ENCODE measurements around the gene CSRNP3. TPM values are rescaled to one million over a fixed set of nuclear protein-coding genes. Genes with fewer than 3 reads are reported as not detected.

Gene CSRNP3
- total RNA-seq, 4 donors from 2014 or later: 0.37 to 11.1 (median 3.2) TPM

DNA sequence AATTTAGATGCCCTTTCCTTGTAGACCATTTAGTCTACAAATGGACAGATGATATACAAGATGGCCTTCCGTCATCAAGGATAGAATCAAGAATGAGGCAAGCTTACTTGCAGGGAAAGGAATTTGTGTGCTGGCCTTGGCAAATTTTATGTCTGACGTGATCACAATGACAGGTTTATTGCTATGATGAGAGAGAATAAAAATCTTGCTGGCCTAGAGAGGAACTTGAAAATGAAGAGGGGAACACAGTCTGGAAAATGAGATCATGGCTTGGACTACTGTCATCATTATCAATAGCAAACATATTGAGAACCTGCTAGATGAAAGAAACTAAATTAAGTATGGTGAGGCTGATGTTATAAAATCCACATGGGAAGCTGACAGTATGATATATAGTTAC is 66.0 kb downstream of the CSRNP3 start:
- in situ Hi-C loops (cut with MboI; ENCODE audit: low pct_ligation_motif_present in 1 of 4, low pct_unique_long_range_greater_than_20kb in 1 of 4, low sequenced_read_pairs in 3 of 4): no loop called here
- Histone ChIP-seq H3K4me3 (no peak overlapping the region), H3K36me3 (no peaks in the 10 kb centered on the region), H3K4me1 (no peaks in the 10 kb centered on the region), H3K27ac (no peak overlapping the region), H3K27me3 (no peaks in the 10 kb centered on the region), H3K9me3 (no peaks in the 10 kb centered on the region)
- WGBS, 2 donors (ENCODE audit: low coverage in 1 of 2): 54 to 68% methylated on average over 2 of the region's 2 CpGs
- no peak for DNase-seq
- no peak for TF ChIP-seq EP300 (IDR thresholded peaks at IDR 0.05; ENCODE audit: low read depth)
- TF ChIP-seq, protein P1, sequence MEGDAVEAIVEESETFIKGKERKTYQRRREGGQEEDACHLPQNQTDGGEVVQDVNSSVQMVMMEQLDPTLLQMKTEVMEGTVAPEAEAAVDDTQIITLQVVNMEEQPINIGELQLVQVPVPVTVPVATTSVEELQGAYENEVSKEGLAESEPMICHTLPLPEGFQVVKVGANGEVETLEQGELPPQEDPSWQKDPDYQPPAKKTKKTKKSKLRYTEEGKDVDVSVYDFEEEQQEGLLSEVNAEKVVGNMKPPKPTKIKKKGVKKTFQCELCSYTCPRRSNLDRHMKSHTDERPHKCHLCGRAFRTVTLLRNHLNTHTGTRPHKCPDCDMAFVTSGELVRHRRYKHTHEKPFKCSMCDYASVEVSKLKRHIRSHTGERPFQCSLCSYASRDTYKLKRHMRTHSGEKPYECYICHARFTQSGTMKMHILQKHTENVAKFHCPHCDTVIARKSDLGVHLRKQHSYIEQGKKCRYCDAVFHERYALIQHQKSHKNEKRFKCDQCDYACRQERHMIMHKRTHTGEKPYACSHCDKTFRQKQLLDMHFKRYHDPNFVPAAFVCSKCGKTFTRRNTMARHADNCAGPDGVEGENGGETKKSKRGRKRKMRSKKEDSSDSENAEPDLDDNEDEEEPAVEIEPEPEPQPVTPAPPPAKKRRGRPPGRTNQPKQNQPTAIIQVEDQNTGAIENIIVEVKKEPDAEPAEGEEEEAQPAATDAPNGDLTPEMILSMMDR (IDR thresholded peaks at IDR 0.05): no peak
- TF ChIP-seq POLR2AphosphoS5 (IDR thresholded peaks at IDR 0.05): no peak
- no peak for TF ChIP-seq POLR2A (IDR thresholded peaks at IDR 0.05)
- intact Hi-C loops (cut with DNase I; ENCODE audit: low total_unique reads): no loop called here

DNA sequence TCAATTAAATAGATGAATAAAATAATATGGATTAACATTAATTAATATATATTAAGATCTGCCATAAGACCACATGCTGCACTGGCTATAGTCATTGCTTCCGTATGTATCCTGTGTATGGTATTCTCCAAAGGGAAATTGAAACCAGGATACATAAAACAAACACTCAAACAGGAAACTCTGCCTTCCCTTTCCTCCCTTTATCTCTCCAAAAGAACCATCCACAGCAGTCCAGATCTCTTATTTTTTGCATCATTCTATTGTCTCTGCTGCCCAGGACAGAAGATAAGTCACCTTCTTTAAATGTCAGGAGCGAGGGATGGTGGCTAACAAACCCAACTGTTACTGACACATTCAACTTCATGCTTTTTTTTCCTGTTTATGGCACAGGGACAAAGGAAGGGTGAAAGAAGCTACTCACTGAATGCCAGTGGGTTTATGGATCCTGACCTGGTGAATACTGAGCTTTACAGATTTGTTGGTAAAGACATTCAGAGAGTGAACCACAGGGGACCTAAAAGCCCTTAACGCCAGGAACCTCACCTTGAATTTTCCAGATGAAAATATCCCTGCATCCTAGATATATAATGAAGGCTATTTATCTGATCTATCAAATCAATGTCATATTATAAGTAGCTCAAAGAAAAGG is 67.5 kb downstream of the CSRNP3 start:
- H3K27ac ChIP-seq: no peak overlapping the region
- no peaks in the 10 kb centered on the region for H3K27me3 ChIP-seq
- no peaks in the 10 kb centered on the region for H3K9me3 ChIP-seq
- DNase-seq: no peak
- H3K4me1 ChIP-seq: no peaks in the 10 kb centered on the region
- WGBS, 2 donors (ENCODE audit: low coverage in 1 of 2): 59 to 73% methylated on average over 2 to 3 of the region's 3 CpGs
- no peak overlapping the region for H3K4me3 ChIP-seq
- in situ Hi-C loops (cut with MboI; ENCODE audit: low pct_ligation_motif_present in 1 of 4, low pct_unique_long_range_greater_than_20kb in 1 of 4, low sequenced_read_pairs in 3 of 4): no loop called here
- H3K36me3 ChIP-seq: no peaks in the 10 kb centered on the region
- TF ChIP-seq, protein P1 (IDR thresholded peaks at IDR 0.05): no peak
- no peak for TF ChIP-seq EP300 (IDR thresholded peaks at IDR 0.05; ENCODE audit: low read depth)
- no peak for TF ChIP-seq POLR2A (IDR thresholded peaks at IDR 0.05)
- intact Hi-C loops (cut with DNase I; ENCODE audit: low total_unique reads): no loop called here

DNA sequence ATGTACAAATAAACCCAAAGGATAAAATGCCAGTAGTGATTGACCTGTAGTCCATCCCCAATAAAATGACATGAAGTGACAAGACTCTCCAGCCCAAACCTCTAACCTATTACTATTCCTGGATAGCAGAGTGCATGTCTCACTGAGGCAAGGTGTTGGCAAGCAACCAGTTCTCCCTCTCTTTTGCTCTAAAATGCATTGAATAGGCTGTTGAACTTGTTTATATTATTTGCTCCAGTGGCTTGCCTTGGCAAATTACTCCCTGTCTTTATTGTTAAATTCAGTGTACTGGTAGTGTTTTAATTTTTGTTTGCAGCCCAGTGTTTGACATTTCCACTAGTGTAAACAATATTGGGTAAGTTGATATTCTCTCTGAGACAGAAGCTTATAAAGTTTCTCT is 70.5 kb downstream of the CSRNP3 start:
- DNase-seq: no peak
- H3K9me3 ChIP-seq: no peaks in the 10 kb centered on the region
- H3K36me3 ChIP-seq: no peaks in the 10 kb centered on the region
- no peak for TF ChIP-seq POLR2A (IDR thresholded peaks at IDR 0.05)
- TF ChIP-seq POLR2AphosphoS5 (IDR thresholded peaks at IDR 0.05): no peak
- TF ChIP-seq, protein P1 (IDR thresholded peaks at IDR 0.05): no peak
- TF ChIP-seq EP300 (IDR thresholded peaks at IDR 0.05; ENCODE audit: low read depth): no peak
- no peak overlapping the region for H3K27ac ChIP-seq
- in situ Hi-C loops (cut with MboI; ENCODE audit: low pct_ligation_motif_present in 1 of 4, low pct_unique_long_range_greater_than_20kb in 1 of 4, low sequenced_read_pairs in 3 of 4) (no loop called here), intact Hi-C loops (cut with DNase I; ENCODE audit: low total_unique reads) (no loop called here)
- no peaks in the 10 kb centered on the region for H3K4me1 ChIP-seq
- H3K27me3 ChIP-seq: no peaks in the 10 kb centered on the region
- no peak overlapping the region for H3K4me3 ChIP-seq

DNA sequence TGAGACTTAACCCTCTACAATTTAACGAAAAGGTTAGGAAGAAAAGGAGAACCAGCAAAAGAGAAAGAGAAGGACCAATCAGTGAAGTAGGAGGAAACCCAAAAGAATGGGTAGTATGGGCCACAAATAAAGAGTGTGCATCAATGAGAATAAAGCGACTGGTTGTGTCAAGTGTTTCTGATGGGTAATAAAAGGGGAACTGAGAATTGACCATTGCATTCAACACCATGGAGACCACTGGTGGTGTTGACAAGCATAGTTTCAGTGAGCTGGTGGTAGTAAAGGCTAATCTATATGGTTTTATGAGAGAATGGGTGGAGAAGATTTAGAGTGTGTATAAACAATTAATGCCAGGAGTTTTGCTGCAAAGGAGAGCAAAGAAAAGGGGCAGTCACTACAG is 75.4 kb downstream of the CSRNP3 start:
- H3K4me3 ChIP-seq: no peak overlapping the region
- TF ChIP-seq EP300 (IDR thresholded peaks at IDR 0.05; ENCODE audit: low read depth): no peak
- no peak for TF ChIP-seq POLR2AphosphoS5 (IDR thresholded peaks at IDR 0.05)
- TF ChIP-seq, protein P1 (IDR thresholded peaks at IDR 0.05): no peak
- TF ChIP-seq POLR2A (IDR thresholded peaks at IDR 0.05): no peak
- no peaks in the 10 kb centered on the region for H3K9me3 ChIP-seq
- 83 to 86% methylated on average over 2 of the region's 2 CpGs for WGBS, 2 donors (ENCODE audit: low coverage in 1 of 2)
- in situ Hi-C loops (cut with MboI; ENCODE audit: low pct_ligation_motif_present in 1 of 4, low pct_unique_long_range_greater_than_20kb in 1 of 4, low sequenced_read_pairs in 3 of 4): no loop called here
- no peaks in the 10 kb centered on the region for H3K27me3 ChIP-seq
- no peak for DNase-seq
- H3K4me1 ChIP-seq: no peaks in the 10 kb centered on the region
- no peak overlapping the region for H3K27ac ChIP-seq
- no peaks in the 10 kb centered on the region for H3K36me3 ChIP-seq
- intact Hi-C loops (cut with DNase I; ENCODE audit: low total_unique reads): no loop called here
